T-cell (primary cell): ENCODE measurements around the gene FBXO44. TPM values are rescaled to one million over a fixed set of nuclear protein-coding genes. Genes with fewer than 3 reads are reported as not detected.

Source experiments
- ATAC-seq, 4 experiments: fragments of 200-7000 bp in 3 of 4; fragments of 150-1000 bp in 1 of 4; cut with Tn5 transposase; replicated peaks in 1 of 4; 1 replicate in 3 of 4; 2 replicates in 1 of 4; pipeline ENCODE4 v1.10.0; 2021; ENCODE audit warnings: moderate library complexity in 3 of 4, mild to moderate bottlenecking in 2 of 4, moderate number of reproducible peaks in 1 of 4
- CTCF ChIA-PET, 2 donors: fragments of 300-600 bp; sonication (Branson Sonifier 250); formaldehyde crosslinking; loops; one replicate each; lab custom pipeline; 2022; ENCODE audit warnings: antibody characterized with exemption in 2 of 2; lab: Charles Lee
- POLR2A ChIA-PET, 2 donors: fragments of 300-600 bp; sonication (Branson Sonifier 250); formaldehyde crosslinking; loops; one replicate each; lab custom pipeline; 2022; ENCODE audit warnings: antibody characterized with exemption in 2 of 2; lab: Charles Lee
- DNase-seq, 35 experiments: peaks; one replicate each; pipeline versions ENCODE4 v3.0.0 to v3.0.0-alpha.2; 2013 to 2023
- H3K27ac ChIP-seq: one replicate; pipeline ENCODE4 v1.5.1; 2013; ENCODE audit warnings: low read length
- H3K27me3 ChIP-seq, 2 experiments: replicated peaks in 1 of 2; 1 replicate in 1 of 2; 2 replicates in 1 of 2; pipeline versions ENCODE4 v1.6.1 to v1.7.0; 2013; ENCODE audit warnings: low read length in 1 of 2, mixed read lengths in 1 of 2; ENCODE audit not compliant: control insufficient read depth in 2 of 2, insufficient read depth in 2 of 2; ENCODE audit errors: extremely low read depth in 1 of 2
- H3K36me3 ChIP-seq, 2 donors: 1 replicate in 1 of 2; 2 replicates in 1 of 2; pipeline versions ENCODE4 v1.6.1 to v1.7.0; 2013; ENCODE audit warnings: low read length in 1 of 2; ENCODE audit not compliant: control insufficient read depth in 2 of 2, insufficient read depth in 1 of 2; ENCODE audit errors: extremely low read depth in 1 of 2
- H3K4me1 ChIP-seq, 2 experiments: 1 replicate in 1 of 2; 2 replicates in 1 of 2; pipeline versions ENCODE4 v1.6.1 to v1.7.0; 2013; ENCODE audit warnings: low read length in 2 of 2, mixed read lengths in 1 of 2; ENCODE audit not compliant: insufficient read depth in 2 of 2, control insufficient read depth in 1 of 2; ENCODE audit errors: extremely low read depth in 1 of 2
- H3K4me3 ChIP-seq, 2 donors: 1 replicate in 1 of 2; 2 replicates in 1 of 2; pipeline versions ENCODE4 v1.5.1 to v1.7.0; 2013; ENCODE audit warnings: mild to moderate bottlenecking in 2 of 2, low read length in 1 of 2, moderate library complexity in 1 of 2; ENCODE audit not compliant: control insufficient read depth in 1 of 2; ENCODE audit errors: extremely low read depth in 1 of 2
- H3K9me3 ChIP-seq: 2 replicates; pipeline ENCODE4 v1.7.0; 2013
- H3K27ac Mint-ChIP-seq, 2 donors: one replicate each; pipeline ENCODE4 v1.8.0; 2020 to 2021; ENCODE audit warnings: mild to moderate bottlenecking in 2 of 2, mixed read lengths in 2 of 2
- H3K27me3 Mint-ChIP-seq, 2 donors: one replicate each; pipeline ENCODE4 v1.8.0; 2021 to 2022; ENCODE audit warnings: mixed read lengths in 2 of 2
- H3K36me3 Mint-ChIP-seq: one replicate; pipeline ENCODE4 v1.8.0; 2021; ENCODE audit warnings: mixed read lengths
- H3K4me1 Mint-ChIP-seq, 3 donors: one replicate each; pipeline ENCODE4 v1.8.0; 2020 to 2022; ENCODE audit warnings: mixed read lengths in 3 of 3, mild to moderate bottlenecking in 1 of 3
- H3K4me3 Mint-ChIP-seq, 3 donors: one replicate each; pipeline ENCODE4 v1.8.0; 2020 to 2022; ENCODE audit warnings: mild to moderate bottlenecking in 3 of 3, mixed read lengths in 3 of 3, moderate library complexity in 3 of 3
- H3K9me3 Mint-ChIP-seq, 3 donors: one replicate each; pipeline ENCODE4 v1.8.0; 2020 to 2022; ENCODE audit warnings: mixed read lengths in 3 of 3
- WGBS: methylation state at CpG from one replicate; pipeline ENCODE4 v1.1.5; 2013; ENCODE audit warnings: missing lambda C conversion rate; ENCODE audit not compliant: insufficient coverage; 5-methylcytosine and 5-hydroxymethylcytosine counted together
- total RNA-seq, 35 experiments: library from RNA in 6 of 35; stranded (reverse) in 6 of 35; fragments of 120-200 nt in 1 of 35; gene quantifications; one replicate each; pipeline versions ENCODE4 v1.2.1 to v1.2.4 and lab custom pipeline; 2013 to 2026

The FBXO44 gene
- total RNA-seq, 5 donors from 2014 or later (not counting 1 experiment from before 2014, with no cell fraction given) = 46.7 to 64.5 (median 54.3) TPM

DNA sequence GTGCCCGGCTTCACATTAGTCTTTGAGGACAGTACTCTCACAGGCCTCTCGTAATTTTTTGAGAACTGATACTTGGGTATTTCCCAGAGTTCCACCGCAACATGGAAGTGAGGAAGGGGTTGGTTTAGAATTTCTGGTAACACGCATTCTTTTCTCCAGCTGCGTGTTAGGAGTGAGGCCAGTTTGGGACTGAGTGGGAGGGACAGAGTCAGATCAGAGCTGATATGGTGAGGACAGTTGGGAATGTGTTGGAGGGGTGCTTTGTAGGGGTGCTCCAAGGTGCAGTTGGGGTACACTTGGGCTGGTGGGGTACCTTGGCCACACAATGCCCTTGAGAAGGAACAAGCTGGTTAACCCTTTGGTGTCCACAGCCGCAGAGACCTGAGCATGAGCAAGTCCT is 16.1 kb downstream of the FBXO44 start:
- H3K27ac Mint-ChIP-seq = no peak overlapping the region

DNA sequence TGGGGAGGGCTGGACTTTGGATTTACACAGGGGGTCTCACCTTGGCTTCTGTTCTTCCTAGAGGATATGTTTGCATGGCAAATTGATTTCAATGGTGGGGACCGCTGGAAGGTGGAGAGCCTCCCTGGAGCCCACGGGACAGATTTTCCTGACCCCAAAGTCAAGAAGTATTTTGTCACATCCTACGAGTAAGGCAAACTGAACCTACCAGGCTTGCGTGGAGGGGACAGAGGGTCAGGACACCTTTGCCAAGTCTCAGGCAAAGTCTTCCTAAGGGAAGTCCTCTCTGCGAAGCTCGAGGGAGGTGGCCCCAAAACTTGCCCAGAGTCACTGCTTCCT is 16.5 kb downstream of the FBXO44 start:
- ATAC-seq (no peak), DNase-seq (no peak)
- H3K4me1 ChIP-seq = no peaks in the 10 kb centered on the region
- H3K9me3 ChIP-seq = no peaks in the 10 kb centered on the region
- WGBS = 94% methylated on average over 6 of the region's 6 CpGs
- H3K4me3 ChIP-seq = no peak overlapping the region
- no peak overlapping the region for H3K4me3 Mint-ChIP-seq
- POLR2A ChIA-PET = no interaction called here
- H3K9me3 Mint-ChIP-seq = no peaks in the 10 kb centered on the region
- H3K27ac ChIP-seq = no peak overlapping the region
- H3K36me3 ChIP-seq = peaks cover 11 to 36% of the 10 kb centered on the region in 2 donors
- H3K27me3 Mint-ChIP-seq = no peaks in the 10 kb centered on the region
- H3K36me3 Mint-ChIP-seq = peaks cover 22% of the 10 kb centered on the region
- CTCF ChIA-PET = interaction anchor here in 1 of 2 donors (0.5 kb wide), 1 partner anchor 17 kb away, joined by 6 read pairs; the partner anchor contains the start of gene FBXO44
- no peaks in the 10 kb centered on the region for H3K27me3 ChIP-seq
- H3K27ac Mint-ChIP-seq = no peak overlapping the region
- no peaks in the 10 kb centered on the region for H3K4me1 Mint-ChIP-seq

More for the DNA sequence above, 16.1 kb downstream of the FBXO44 start:
- H3K9me3 ChIP-seq = no peaks in the 10 kb centered on the region
- Mint-ChIP-seq H3K4me3 (no peak overlapping the region), H3K4me1 (peaks cover 0 to 2% (median 0%) of the 10 kb centered on the region in 3 donors), H3K36me3 (peaks cover 18% of the 10 kb centered on the region), H3K9me3 (no peaks in the 10 kb centered on the region), H3K27me3 (no peaks in the 10 kb centered on the region)
- H3K4me3 ChIP-seq = no peak overlapping the region
- POLR2A ChIA-PET = no interaction called here
- H3K27me3 ChIP-seq = no peaks in the 10 kb centered on the region
- ATAC-seq (no peak), DNase-seq (no peak)
- WGBS = 90% methylated on average over 3 of the region's 6 CpGs
- no peaks in the 10 kb centered on the region for H3K4me1 ChIP-seq
- H3K27ac ChIP-seq = no peak overlapping the region
- CTCF ChIA-PET = interaction anchor here in 1 of 2 donors (0.5 kb wide), 1 partner anchor 16 kb away, joined by 6 read pairs; the partner anchor contains the start of gene FBXO44
- peaks cover 11 to 32% of the 10 kb centered on the region in 2 donors for H3K36me3 ChIP-seq

GRCh38 chr1:11671544-11672286 is 17.0 kb downstream of the FBXO44 start:
- DNase-seq (no peak), ATAC-seq (no peak)
- Histone ChIP-seq H3K27me3 (no peaks in the 10 kb centered on the region), H3K9me3 (no peaks in the 10 kb centered on the region), H3K4me3 (no peak overlapping the region), H3K36me3 (peaks cover 11 to 42% of the 10 kb centered on the region in 2 donors), H3K27ac (no peak overlapping the region), H3K4me1 (no peaks in the 10 kb centered on the region)
- peaks cover 22% of the 10 kb centered on the region for H3K36me3 Mint-ChIP-seq
- WGBS = 100% methylated on average over 10 of the region's 14 CpGs
- POLR2A ChIA-PET = no interaction called here
- H3K27me3 Mint-ChIP-seq = no peaks in the 10 kb centered on the region
- no peaks in the 10 kb centered on the region for H3K9me3 Mint-ChIP-seq
- no peak overlapping the region for H3K4me3 Mint-ChIP-seq
- H3K4me1 Mint-ChIP-seq = no peaks in the 10 kb centered on the region
- CTCF ChIA-PET = interaction anchor here in 1 of 2 donors (0.5 kb wide), 1 partner anchor 17 kb away, joined by 6 read pairs; the partner anchor contains the start of gene FBXO44
- H3K27ac Mint-ChIP-seq = no peak overlapping the region

GRCh38 chr1:11673089-11673769 is 18.6 kb downstream of the FBXO44 start:
- ChIA-PET POLR2A (interaction anchor here in 1 of 2 donors (0.6 kb wide), 1 partner anchor 1723 kb away, joined by 5 read pairs; no protein-coding TSS in a partner anchor), CTCF (interaction anchor here in 1 of 2 donors (0.5 kb wide), 1 partner anchor 37 kb away, joined by 4 read pairs; no protein-coding TSS in a partner anchor)
- H3K27ac Mint-ChIP-seq = no peak overlapping the region
- 97% methylated on average over 12 of the region's 14 CpGs for WGBS
- no peaks in the 10 kb centered on the region for H3K9me3 Mint-ChIP-seq
- Histone ChIP-seq H3K27me3 (no peaks in the 10 kb centered on the region), H3K27ac (no peak overlapping the region), H3K9me3 (no peaks in the 10 kb centered on the region), H3K4me1 (no peaks in the 10 kb centered on the region), H3K36me3 (peaks cover 12 to 42% of the 10 kb centered on the region in 2 donors), H3K4me3 (no peak overlapping the region)
- H3K27me3 Mint-ChIP-seq = no peaks in the 10 kb centered on the region
- H3K4me3 Mint-ChIP-seq = no peak overlapping the region
- ATAC-seq (no peak), DNase-seq (no peak)
- peaks cover 22% of the 10 kb centered on the region for H3K36me3 Mint-ChIP-seq
- peaks cover 0 to 4% (median 0%) of the 10 kb centered on the region in 3 donors for H3K4me1 Mint-ChIP-seq

DNA sequence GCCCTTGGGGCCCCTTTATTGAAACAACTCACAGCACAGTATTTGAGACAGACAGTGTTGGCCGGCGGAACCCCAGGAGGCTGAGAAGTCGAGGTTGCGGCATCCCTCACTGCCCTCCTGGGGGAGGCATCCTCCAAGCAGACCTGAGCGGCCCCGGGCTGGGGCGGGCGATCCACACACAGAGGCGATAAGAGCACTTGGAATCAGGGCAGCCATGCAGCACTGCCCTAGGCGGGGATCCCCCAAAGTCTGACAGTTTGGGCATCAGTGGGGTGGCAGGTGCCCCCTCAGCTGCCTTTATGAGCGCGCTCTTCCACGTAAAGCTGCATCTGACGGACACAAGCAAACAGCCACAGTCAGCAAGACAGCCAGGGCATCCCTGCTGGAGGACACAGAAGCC is 19.8 kb downstream of the FBXO44 start:
- Mint-ChIP-seq H3K27me3 (no peaks in the 10 kb centered on the region), H3K27ac (no peak overlapping the region), H3K4me3 (no peak overlapping the region), H3K9me3 (no peaks in the 10 kb centered on the region), H3K4me1 (peaks cover 9 to 12% (median 10%) of the 10 kb centered on the region in 3 donors), H3K36me3 (peaks cover 18% of the 10 kb centered on the region)
- no peak overlapping the region for H3K4me3 ChIP-seq
- DNase-seq = no peak
- ChIA-PET POLR2A (no interaction called here), CTCF (interaction anchor here in 1 of 2 donors (0.5 kb wide), 1 partner anchor 10 kb away, joined by 4 read pairs; no protein-coding TSS in a partner anchor)
- no peaks in the 10 kb centered on the region for H3K9me3 ChIP-seq
- peaks cover 0 to 4% of the 10 kb centered on the region in 2 experiments for H3K4me1 ChIP-seq
- H3K27ac ChIP-seq = no peak overlapping the region
- WGBS = 100% methylated on average over 10 of the region's 14 CpGs
- no peaks in the 10 kb centered on the region for H3K27me3 ChIP-seq
- peaks cover 12 to 42% of the 10 kb centered on the region in 2 donors for H3K36me3 ChIP-seq
- ATAC-seq = no peak

- Histone ChIP-seq H3K36me3 (peaks cover 12 to 40% of the 10 kb centered on the region in 2 donors), H3K4me3 (no peak overlapping the region), H3K27me3 (no peaks in the 10 kb centered on the region), H3K4me1 (peaks cover 2 to 12% of the 10 kb centered on the region in 2 experiments), H3K9me3 (no peaks in the 10 kb centered on the region), H3K27ac (no peak overlapping the region)
- ATAC-seq (no peak), DNase-seq (no peak)
- WGBS = 70% methylated on average over 2 of the region's 10 CpGs
- Mint-ChIP-seq H3K27ac (no peak overlapping the region), H3K27me3 (no peaks in the 10 kb centered on the region), H3K4me3 (no peak overlapping the region), H3K36me3 (peaks cover 18% of the 10 kb centered on the region), H3K9me3 (no peaks in the 10 kb centered on the region), H3K4me1 (peaks cover 13 to 15% (median 15%) of the 10 kb centered on the region in 3 donors)
- CTCF ChIA-PET = no interaction called here
- POLR2A ChIA-PET = no interaction called here
Measured at GRCh38 chr1:11675325-11675724, 20.6 kb downstream of the FBXO44 start.
